Measurements from ENCODE around the gene ALDH1L1. TPM values are rescaled to one million over a fixed set of nuclear protein-coding genes. Genes with fewer than 3 reads are reported as not detected.

ALDH1L1 gene
- total RNA-seq, 4 donors from 2014 or later = 43.5 to 108 (median 69.0) TPM

- H3K27ac ChIP-seq = peak overlapping the region; percentile 8 to 60 (median 36)
- in situ Hi-C loops (cut with MboI; ENCODE audit: low sequenced_read_pairs in 4 of 4) (no loop called here), intact Hi-C loops (cut with DNase I; ENCODE audit: low total_unique reads) (loop anchor here (1.0 to 2.0 kb wide), 3 partner anchors 14 to 78 kb away; partner anchors contain the start of gene ALDH1L1)
- ATAC-seq = peak; percentile 78 to 79
- H3K36me3 ChIP-seq = no peaks in the 10 kb centered on the region
- H3K4me1 ChIP-seq = peaks cover 16 to 19% of the 10 kb centered on the region in 2 donors
- H3K27me3 ChIP-seq = peaks cover 0 to 11% (median 0%) of the 10 kb centered on the region in 3 donors
- TF ChIP-seq CTCF (IDR thresholded peaks at IDR 0.05 in 4 of 5, conservative IDR thresholded peaks at IDR 0.05 in 1 of 5) (peak in 4 of 5 experiments; percentile 43 to 71 (median 48)), POLR2A (IDR thresholded peaks at IDR 0.05) (no peak)
- DNase-seq = peak in 1 of 2 donors; percentile 36
- peak overlapping the region; percentile 54 to 84 (median 62) for H3K4me3 ChIP-seq
- no peaks in the 10 kb centered on the region for H3K9me3 ChIP-seq
Measured at GRCh38 chr3:126212620-126213378, 32.4 kb upstream of the ALDH1L1 start.

- intact Hi-C loops (cut with DNase I; ENCODE audit: low total_unique reads) = loop anchor here (2.0 kb wide), 2 partner anchors 13 to 31 kb away; partner anchors contain the start of gene ALDH1L1
- ATAC-seq (no peak), DNase-seq (no peak)
- peaks cover 16 to 19% of the 10 kb centered on the region in 2 donors for H3K4me1 ChIP-seq
- H3K36me3 ChIP-seq = no peaks in the 10 kb centered on the region
- H3K4me3 ChIP-seq = no peak overlapping the region
- peaks cover 0 to 10% (median 0%) of the 10 kb centered on the region in 3 donors for H3K27me3 ChIP-seq
- TF ChIP-seq CTCF (IDR thresholded peaks at IDR 0.05 in 4 of 5, conservative IDR thresholded peaks at IDR 0.05 in 1 of 5) (no peak), POLR2A (IDR thresholded peaks at IDR 0.05) (no peak)
- in situ Hi-C loops (cut with MboI; ENCODE audit: low sequenced_read_pairs in 4 of 4) = no loop called here
- no peaks in the 10 kb centered on the region for H3K9me3 ChIP-seq
- H3K27ac ChIP-seq = peak overlapping the region in 1 of 4 donors; percentile 60
Measured at GRCh38 chr3:126212250-126212619, 31.8 kb upstream of the ALDH1L1 start.

GRCh38 chr3:126211569-126211968 lies 31.2 kb upstream of the ALDH1L1 start:
- ATAC-seq = no peak
- DNase-seq = no peak
- Histone ChIP-seq H3K27ac (no peak overlapping the region), H3K9me3 (no peaks in the 10 kb centered on the region), H3K4me3 (no peak overlapping the region), H3K27me3 (peaks cover 0 to 7% (median 0%) of the 10 kb centered on the region in 3 donors), H3K4me1 (peaks cover 16 to 19% of the 10 kb centered on the region in 2 donors), H3K36me3 (no peaks in the 10 kb centered on the region)
- in situ Hi-C loops (cut with MboI; ENCODE audit: low sequenced_read_pairs in 4 of 4) = no loop called here
- TF ChIP-seq CTCF (IDR thresholded peaks at IDR 0.05 in 4 of 5, conservative IDR thresholded peaks at IDR 0.05 in 1 of 5) (no peak), POLR2A (IDR thresholded peaks at IDR 0.05) (no peak)
- intact Hi-C loops (cut with DNase I; ENCODE audit: low total_unique reads) = no loop called here

- ATAC-seq = no peak
- peaks cover 16 to 24% of the 10 kb centered on the region in 2 donors for H3K4me1 ChIP-seq
- no peak overlapping the region for H3K27ac ChIP-seq
- no peaks in the 10 kb centered on the region for H3K27me3 ChIP-seq
- no peak overlapping the region for H3K4me3 ChIP-seq
- TF ChIP-seq POLR2A (IDR thresholded peaks at IDR 0.05) (no peak), CTCF (IDR thresholded peaks at IDR 0.05 in 4 of 5, conservative IDR thresholded peaks at IDR 0.05 in 1 of 5) (no peak)
- in situ Hi-C loops (cut with MboI; ENCODE audit: low sequenced_read_pairs in 4 of 4) (no loop called here), intact Hi-C loops (cut with DNase I; ENCODE audit: low total_unique reads) (no loop called here)
- no peaks in the 10 kb centered on the region for H3K9me3 ChIP-seq
- H3K36me3 ChIP-seq = no peaks in the 10 kb centered on the region
- DNase-seq = no peak
Measured at GRCh38 chr3:126210606-126211005, 30.2 kb upstream of the ALDH1L1 start.
